GM10266 (cell line): ENCODE results near the gene P3H1.
"Not testable (repeated sequence)": the region's sequence is repeated elsewhere in the genome, so short reads cannot be mapped to it uniquely, and the experiment has no call there.

Source experiments
- DNase-seq: peaks from one replicate; pipeline ENCODE4 v3.0.0; 2012; ENCODE audit errors: extremely low spot score
- TF ChIP-seq, protein P1 (sequence below): IDR thresholded peaks from 2 replicates; pipeline ENCODE4 v1.5.1; 2012; ENCODE audit warnings: mild to moderate bottlenecking, low read depth; ENCODE audit not compliant: control insufficient read depth, insufficient read depth; ENCODE audit errors: missing control alignments

The P3H1 gene

DNA sequence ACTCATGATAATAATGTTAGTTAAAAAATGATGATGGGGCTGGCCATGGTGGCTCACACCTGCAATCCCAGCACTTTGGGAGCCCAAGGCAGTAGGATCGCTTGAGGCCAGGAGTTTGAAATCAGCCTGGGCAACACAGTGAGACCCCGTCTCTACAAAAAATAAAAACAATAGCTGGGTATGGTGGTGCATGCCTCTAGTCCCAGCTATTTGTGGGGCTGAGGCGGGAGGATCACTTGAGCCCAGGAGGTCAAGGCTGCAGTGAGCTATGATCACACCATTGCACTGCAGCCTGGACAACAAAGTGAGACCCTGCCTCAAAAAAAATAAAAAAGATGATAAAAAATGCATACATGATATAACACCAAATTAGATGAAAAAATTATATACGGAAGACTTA, 5.3 kb downstream of the P3H1 start:
- no peak for DNase-seq
- TF ChIP-seq, protein P1, sequence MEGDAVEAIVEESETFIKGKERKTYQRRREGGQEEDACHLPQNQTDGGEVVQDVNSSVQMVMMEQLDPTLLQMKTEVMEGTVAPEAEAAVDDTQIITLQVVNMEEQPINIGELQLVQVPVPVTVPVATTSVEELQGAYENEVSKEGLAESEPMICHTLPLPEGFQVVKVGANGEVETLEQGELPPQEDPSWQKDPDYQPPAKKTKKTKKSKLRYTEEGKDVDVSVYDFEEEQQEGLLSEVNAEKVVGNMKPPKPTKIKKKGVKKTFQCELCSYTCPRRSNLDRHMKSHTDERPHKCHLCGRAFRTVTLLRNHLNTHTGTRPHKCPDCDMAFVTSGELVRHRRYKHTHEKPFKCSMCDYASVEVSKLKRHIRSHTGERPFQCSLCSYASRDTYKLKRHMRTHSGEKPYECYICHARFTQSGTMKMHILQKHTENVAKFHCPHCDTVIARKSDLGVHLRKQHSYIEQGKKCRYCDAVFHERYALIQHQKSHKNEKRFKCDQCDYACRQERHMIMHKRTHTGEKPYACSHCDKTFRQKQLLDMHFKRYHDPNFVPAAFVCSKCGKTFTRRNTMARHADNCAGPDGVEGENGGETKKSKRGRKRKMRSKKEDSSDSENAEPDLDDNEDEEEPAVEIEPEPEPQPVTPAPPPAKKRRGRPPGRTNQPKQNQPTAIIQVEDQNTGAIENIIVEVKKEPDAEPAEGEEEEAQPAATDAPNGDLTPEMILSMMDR, result no peak

DNA sequence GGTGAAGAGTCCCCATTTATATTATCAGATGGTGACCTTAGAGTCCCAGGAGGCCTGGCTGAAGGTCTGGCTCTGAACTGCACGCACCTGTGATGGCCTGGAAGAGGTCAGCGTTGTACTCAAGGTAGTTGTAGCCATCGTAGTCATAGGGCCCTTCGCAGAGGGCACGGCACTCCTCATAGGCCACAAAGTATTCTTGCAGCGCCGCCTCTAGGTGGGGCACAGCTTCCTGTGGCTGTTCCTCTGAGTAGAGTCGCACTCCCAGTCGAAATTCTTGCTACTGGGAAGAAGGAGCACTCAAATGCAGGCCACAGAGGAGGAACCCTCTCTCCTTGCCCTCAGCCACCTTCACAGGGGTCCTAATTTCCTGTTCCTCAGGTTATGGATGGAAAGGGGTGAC, 7.7 kb downstream of the P3H1 start:
- TF ChIP-seq, protein P1, result no peak
- no peak for DNase-seq

DNA sequence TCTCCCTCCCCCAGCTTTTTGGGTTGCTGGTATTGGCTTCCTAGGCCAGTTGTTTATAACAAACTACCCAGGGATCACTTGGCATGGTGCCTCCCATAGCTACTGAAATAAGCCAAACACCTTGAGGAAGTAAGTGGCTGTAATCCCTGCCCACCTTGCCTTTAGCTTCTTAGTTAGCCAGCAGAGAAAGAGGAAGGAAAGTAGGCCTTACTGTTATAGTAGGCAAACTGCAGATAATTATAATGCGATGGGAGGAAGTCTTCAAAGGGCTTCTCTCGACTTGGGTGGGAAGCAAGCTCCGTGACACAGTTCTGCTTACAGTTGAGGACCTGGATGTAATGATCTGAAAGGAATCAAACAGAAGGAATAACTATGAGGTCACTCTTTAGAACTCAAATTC, 8.2 kb downstream of the P3H1 start:
- DNase-seq, result no peak

DNA sequence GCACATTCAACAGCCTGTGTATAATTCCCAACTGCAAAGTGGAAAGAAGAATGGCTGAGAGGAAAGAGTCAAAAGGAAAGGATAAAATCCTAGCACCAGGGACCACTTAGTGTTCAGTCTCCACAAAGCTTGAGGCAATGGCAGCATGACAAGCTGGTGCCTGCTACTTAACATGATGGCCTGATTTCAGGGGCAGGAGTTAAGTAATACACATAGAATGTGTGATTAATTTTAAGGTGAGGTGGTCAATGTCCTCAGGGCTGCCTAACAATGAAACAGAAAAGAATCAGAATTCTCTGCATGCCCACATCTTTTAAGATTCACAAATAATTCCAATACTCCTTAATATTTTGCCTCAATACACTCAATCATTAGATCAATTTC, 8.9 kb downstream of the P3H1 start:
- DNase-seq, result no peak
- TF ChIP-seq, protein P1, result no peak

More for the DNA sequence above, 8.2 kb downstream of the P3H1 start:
- TF ChIP-seq, protein P1, result no peak

DNA sequence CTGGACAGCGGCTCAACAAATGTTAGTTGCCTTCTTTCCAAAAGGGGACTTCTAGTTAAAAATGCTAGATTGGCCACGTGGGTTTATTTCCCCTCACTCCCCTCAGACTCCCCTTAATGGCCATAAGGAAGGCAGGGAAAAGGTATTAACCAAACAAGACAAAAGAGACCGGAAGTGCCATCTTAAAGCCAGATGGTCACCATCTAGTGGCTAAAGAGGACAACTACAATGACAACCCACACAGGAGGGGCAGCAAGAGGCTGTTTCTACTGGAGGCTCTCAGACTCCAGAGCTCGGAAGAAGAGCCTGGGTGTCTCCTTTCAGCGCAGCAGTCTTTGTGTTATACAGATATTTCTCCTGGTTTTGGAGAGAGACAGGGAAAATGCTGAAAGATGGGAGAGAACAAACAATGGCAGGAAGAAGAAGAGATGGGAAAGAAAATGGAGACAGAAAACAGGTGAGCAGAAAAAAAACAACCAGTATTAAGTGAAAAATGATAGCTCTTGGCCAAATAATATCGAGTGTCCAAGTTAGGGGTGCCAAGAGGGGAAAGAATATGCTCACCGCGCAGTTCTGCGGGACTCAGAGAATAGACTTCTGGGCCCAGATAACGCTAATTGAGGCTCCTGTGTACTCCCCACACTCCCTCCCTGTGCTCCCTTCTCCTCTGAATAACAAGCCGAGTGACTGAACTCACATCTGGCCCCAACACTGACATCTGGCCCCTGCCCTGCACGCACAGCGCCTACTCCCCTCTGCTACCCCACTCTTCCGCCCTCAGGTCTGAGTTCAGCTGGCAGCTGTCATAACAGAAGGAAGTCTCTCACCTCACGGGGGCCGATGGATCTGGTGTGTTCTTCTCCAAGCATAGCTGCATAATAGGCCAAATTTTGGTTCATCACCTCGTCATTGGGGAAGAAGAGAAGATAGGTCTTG, 9.6 kb downstream of the P3H1 start:
- peak; percentile 80 for DNase-seq
- TF ChIP-seq, protein P1, result peak; percentile 62

DNA sequence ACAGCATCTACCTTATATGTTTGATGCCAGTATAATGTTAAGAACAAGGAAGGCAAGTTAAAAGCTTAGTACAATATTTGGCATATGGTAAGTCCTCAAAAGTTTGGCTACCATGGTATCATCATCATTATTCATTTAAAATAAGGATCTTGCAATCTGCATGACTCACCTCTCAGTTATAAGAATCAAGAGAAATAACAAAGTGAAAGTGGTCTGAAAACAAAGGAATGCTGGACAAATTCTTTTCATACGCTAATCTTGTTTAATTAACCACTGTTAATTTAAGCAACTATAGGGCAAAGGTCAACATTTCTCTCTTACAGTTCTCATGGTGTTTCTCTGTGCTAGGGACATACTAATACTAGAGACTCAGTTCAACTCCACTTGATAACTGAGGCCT, 13.8 kb downstream of the P3H1 start:
- no peak for DNase-seq
- TF ChIP-seq, protein P1, result no peak

DNA sequence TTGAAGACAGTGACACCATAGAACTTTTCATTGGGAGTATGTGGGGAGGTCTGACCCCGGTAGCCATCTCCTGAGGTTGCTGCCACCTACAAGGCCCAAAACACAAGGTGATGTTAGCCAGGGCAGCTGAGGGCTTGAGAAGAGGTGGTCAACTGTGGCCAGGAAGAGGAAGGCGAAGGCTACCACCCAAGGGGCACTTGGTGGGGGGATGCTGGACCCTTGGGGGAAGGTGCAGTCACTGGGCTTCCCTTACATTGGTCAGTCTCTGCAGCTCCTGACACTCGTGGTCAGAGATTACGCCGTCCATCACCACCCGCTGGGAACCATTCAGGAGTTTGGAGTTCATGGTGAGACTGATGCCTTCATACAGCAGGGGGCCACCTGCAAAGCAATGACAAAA, 14.5 kb downstream of the P3H1 start:
- TF ChIP-seq, protein P1, result no peak

DNA sequence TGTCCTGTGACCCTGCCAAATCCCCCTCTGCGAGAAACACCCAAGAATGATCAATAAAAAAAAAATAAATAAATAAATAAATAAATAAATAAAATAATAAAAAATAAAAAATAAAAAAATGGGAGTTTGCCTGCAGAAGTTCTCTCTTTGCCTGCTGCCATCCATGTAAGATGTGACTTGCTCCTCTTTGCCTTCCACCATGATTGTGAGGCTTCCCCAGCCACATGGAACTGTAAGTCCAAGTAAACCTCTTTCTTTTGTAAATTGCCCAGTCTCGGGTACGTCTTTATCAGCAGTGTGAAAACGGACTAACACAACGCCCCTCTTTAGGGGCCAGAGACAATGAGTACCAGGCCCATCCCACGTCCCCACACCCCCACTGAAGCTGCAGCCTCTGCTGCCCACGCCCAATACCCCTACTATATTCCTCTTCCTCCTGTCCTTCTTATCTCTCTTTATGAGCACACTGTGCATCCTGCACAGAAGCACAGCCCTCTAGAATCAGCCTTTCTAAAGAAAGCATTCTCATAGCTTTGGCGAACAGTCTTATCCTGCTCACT, 15.2 kb downstream of the P3H1 start:
- not testable (repeated sequence) for DNase-seq

More for the DNA sequence above, 14.5 kb downstream of the P3H1 start:
- no peak for DNase-seq
